Stimulated activated CD8-positive, alpha-beta memory T cell treated with anti-CD3 and anti-CD28 coated beads, Interleukin-15, amount 100 ng/mL, for 1 hour (primary cell): ENCODE results near the gene XPNPEP2.

ENCODE experiments used
- DNase-seq: peaks from one replicate; pipeline ENCODE4 v3.0.0-alpha.2; 2020; ENCODE audit warnings: low read depth

Gene XPNPEP2

GRCh38 chrX:129780441-129781105 lies 41.8 kb downstream of the XPNPEP2 start:
- DNase-seq, result no peak

- peak; percentile 59 for DNase-seq
Measured at GRCh38 chrX:129781134-129781672, 42.4 kb downstream of the XPNPEP2 start.

GRCh38 chrX:129781680-129782495 lies 43.1 kb downstream of the XPNPEP2 start:
- no peak for DNase-seq

DNA sequence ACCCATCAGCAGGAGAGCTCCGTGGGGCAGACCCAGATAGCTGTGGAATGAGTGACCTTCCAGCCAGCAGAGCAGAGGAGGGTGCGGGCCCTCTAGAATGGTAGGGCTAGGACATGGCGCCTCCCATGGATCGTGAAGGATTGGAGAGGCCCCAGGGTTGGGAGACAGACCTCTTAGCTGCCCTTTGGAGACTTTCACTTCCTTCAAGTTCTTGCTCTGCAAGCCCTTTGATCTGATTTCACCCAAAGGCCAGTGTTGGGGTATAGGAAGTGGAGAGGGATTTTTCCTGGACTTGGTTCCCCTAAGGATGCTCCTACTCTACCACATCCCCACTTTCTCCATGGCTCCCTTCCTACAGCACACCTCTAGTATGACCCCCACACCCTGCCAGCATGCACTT lies 43.9 kb downstream of the XPNPEP2 start:
- no peak for DNase-seq

DNA sequence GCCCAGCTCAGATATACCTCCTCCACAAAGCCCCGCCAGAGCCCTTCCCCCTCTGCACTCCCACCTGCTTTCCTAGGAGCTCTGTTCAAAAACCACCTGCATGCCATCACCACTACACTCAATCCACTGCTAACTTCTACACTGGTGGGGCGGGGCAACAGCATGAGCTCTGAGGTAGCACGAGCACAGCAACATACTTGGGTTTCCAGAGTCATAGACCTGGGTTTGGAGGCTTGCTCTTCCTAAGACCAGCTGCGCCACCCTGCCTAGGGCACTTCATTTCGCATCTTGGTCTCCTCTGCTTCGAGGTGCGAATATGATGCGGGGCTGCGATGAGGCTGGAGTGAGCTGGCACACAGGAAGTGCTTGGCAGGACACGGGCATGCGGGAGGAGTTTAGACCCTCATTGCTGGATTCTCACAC lies 44.5 kb downstream of the XPNPEP2 start:
- no peak for DNase-seq

DNA sequence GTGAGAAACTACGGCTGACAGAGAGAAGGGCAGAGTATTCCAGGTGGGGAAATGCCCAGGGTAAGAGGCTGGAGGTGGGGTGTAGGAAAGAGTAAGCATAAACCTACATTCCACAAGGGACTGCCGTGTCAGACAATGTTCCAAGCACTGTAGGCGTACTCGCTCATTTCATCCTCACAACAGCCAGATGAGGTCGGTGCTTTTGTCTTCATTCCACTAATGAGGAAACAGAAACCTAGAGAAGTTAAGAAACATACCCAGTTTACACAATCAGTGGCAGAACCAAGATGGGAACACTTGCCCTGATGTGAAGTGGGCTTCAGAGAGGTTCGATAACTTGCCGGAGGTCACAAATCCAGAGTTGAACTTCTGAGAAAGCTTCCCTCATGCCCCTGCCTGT lies 45.6 kb downstream of the XPNPEP2 start:
- no peak for DNase-seq

- no peak for DNase-seq
Measured at GRCh38 chrX:129785160-129785947, 46.6 kb downstream of the XPNPEP2 start.

DNA sequence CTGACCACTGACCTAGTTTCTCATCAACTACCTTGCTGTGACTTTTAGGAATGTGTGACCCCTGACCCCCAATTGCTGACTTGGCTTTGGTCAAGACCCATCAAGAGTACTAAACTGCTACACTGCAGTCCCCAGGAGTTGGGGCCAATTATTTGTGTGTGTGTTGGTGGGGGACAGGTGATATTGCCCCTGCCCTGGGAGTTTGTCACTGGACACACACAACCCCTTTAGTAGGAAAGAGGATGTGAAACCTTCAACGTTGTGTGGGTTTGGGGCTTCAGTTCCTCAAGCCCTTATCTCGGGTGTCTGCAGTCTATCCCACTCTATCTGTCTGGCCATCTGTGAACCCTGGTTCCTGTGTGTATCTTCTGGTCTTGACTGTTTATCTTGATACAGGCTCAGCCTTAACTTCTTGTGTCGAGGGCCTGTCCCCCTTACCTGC lies 47.5 kb downstream of the XPNPEP2 start:
- DNase-seq, result no peak

GRCh38 chrX:129787336-129788055 lies 48.7 kb downstream of the XPNPEP2 start:
- DNase-seq, result no peak

- DNase-seq, result no peak
Measured at GRCh38 chrX:129788527-129788926, 49.7 kb downstream of the XPNPEP2 start.

- no peak for DNase-seq
Measured at GRCh38 chrX:129790146-129790545, 51.4 kb downstream of the XPNPEP2 start.

DNA sequence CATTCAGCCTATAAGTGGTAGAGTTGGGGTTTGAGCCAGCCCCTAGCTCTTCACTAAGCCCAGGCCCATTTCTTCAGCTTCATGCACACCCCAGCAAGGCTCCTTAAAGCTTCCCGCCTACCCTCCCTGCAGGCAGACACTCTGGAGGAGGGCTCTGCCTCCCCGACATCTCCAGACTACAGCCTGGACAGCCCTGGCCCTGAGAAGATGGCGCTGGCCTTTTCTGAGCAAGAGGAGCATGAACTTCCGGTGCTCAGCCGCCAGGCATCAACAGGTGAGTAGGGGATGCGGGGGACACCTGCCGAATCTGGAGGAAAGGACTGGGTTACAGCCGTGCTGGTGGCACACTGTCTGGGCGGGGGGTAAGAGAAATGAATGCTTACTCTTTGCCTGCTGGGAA lies 52.0 kb downstream of the XPNPEP2 start:
- no peak for DNase-seq

- no peak for DNase-seq
Measured at GRCh38 chrX:129791336-129791735, 52.6 kb downstream of the XPNPEP2 start.

- no peak for DNase-seq
Measured at GRCh38 chrX:129791961-129792570, 53.3 kb downstream of the XPNPEP2 start.

DNA sequence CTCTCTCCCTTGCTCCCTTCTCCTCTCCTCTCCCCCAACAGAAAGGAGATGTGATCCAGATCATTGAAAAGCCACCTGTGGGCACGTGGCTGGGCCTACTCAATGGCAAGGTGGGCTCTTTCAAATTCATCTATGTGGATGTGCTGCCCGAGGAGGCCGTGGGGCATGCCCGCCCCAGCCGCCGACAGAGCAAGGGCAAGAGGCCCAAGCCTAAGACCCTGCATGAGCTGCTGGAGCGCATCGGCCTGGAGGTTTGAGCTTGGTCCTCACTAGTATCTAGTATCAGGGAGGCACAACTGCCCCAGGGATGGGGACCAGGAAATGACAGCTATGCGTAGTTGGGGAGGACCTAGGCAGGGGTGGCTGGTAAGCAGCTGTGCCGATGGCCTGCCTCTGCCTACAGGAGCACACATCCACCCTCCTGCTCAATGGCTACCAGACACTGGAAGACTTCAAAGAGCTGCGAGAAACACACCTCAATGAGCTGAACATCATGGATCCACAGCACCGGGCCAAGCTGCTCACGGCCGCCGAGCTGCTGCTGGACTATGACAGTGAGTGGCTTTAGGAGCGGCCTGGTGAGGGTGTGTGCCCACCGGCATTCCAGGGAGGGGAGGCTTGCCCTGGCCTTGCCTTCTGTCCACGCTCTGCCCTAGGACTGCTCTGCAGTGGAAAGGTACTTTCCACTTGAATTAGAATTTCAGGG lies 54.0 kb downstream of the XPNPEP2 start:
- no peak for DNase-seq

GRCh38 chrX:129793604-129794191 lies 54.9 kb downstream of the XPNPEP2 start:
- DNase-seq, result no peak

DNA sequence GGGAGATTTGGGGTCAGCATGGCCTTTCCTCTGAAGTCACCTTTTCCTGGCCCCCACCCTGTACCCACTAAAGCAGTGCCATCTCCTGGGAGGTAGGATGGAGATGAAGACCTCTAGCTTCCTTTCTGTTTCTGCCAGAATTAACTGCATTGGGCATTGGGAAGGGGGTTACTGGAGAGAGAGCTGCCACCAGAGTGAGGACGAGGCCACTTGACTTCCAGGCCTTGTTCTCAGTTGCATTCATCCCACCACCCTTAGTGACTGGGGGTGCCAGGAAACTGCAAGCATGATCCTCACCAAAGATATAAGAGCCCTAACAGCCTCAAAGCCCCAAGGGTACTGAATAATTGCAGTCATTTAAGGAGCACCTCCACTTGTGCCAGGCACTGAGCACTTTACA lies 56.8 kb downstream of the XPNPEP2 start:
- no peak for DNase-seq

DNA sequence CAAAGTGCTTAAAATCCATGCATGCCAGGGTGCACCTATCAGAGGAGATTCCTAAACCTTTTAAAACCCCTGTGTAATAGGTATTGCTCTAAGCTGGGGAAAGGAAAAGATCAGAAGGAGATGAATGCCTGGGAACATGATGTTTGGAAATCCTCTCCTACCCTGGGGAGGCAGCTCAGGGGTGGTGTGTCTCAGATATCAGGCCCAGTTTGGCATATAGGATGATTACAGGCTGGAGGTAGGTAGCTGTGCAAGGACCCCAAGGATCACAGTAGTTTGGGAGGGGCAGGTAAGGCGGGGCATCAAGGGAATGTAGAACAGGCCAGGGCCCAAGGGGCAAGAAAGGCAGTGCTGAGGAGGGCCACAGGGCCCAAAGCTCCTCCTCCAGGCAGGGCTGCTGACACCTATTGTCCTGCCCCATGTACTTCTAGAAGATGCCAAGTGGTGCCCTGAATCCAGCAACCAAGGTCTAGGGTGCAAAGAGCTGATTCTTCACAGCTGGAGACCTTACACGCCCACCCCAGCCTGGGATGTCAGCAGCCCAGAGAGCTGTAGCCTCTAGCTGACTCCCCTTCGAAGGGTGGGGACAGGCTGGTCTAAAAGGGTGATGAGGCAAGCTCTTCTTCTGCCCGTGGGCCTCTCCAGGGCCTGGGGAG lies 58.6 kb downstream of the XPNPEP2 start:
- no peak for DNase-seq

GRCh38 chrX:129798456-129798855 lies 59.7 kb downstream of the XPNPEP2 start:
- DNase-seq, result no peak

DNA sequence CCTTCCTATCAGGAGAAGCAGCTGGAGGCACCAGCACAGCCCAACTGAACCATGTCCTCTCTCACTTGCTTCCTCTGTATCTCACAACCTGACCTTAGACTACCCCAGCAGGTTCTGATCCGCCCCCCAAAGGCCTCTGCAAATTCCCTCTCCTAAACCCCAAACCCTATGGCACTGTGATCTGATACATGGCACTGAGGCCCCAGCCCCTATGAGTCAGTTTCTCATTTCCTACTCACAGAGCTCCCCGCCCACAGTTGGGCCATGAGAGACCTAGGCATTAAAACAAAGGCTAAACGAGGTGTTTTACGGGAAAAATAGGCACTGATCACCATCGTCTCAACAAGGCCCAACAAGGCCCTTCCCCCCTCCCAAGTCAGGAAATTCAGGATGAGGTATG lies 60.1 kb downstream of the XPNPEP2 start:
- DNase-seq, result no peak
